GM18519 (cell line): ENCODE measurements around the gene CISTR.

Experiments
- ATAC-seq: cut with Tn5 transposase; IDR thresholded peaks from one replicate; pipeline ENCODE4 v1.9.1; 2021; ENCODE audit warnings: mild to moderate bottlenecking, moderate library complexity; ENCODE audit not compliant: unreplicated experiment, low FRiP score

Gene CISTR

GRCh38 chr12:53746592-53747092 is 5.1 kb downstream of the CISTR start:
- ATAC-seq = no peak

GRCh38 chr12:53744751-53745150 is 7.0 kb downstream of the CISTR start:
- ATAC-seq = no peak

GRCh38 chr12:53744130-53744441 is 7.7 kb downstream of the CISTR start:
- no peak for ATAC-seq

- no peak for ATAC-seq
Measured at GRCh38 chr12:53743266-53744129, 8.3 kb downstream of the CISTR start.

- no peak for ATAC-seq
Measured at GRCh38 chr12:53740130-53740491, 11.7 kb downstream of the CISTR start.

GRCh38 chr12:53739214-53740129 is 12.3 kb downstream of the CISTR start:
- ATAC-seq = no peak

- ATAC-seq = no peak
Measured at GRCh38 chr12:53738406-53739213, 13.2 kb downstream of the CISTR start.

GRCh38 chr12:53737951-53738405 is 13.8 kb downstream of the CISTR start:
- no peak for ATAC-seq

- no peak for ATAC-seq
Measured at GRCh38 chr12:53737093-53737808, 14.5 kb downstream of the CISTR start.

GRCh38 chr12:53736592-53736991 is 15.2 kb downstream of the CISTR start:
- no peak for ATAC-seq

- ATAC-seq = no peak
Measured at GRCh38 chr12:53735556-53735955, 16.2 kb downstream of the CISTR start.

GRCh38 chr12:53734425-53734824 is 17.4 kb downstream of the CISTR start:
- no peak for ATAC-seq

- no peak for ATAC-seq
Measured at GRCh38 chr12:53733807-53734200, 18.0 kb downstream of the CISTR start.

- ATAC-seq = no peak
Measured at GRCh38 chr12:53733051-53733806, 18.6 kb downstream of the CISTR start.

GRCh38 chr12:53729644-53730043 is 22.1 kb downstream of the CISTR start:
- ATAC-seq = no peak

GRCh38 chr12:53728206-53728605 is 23.6 kb downstream of the CISTR start:
- ATAC-seq = no peak

GRCh38 chr12:53727310-53728041 is 24.3 kb downstream of the CISTR start, which contains the start of gene CALCOCO1:
Gene CALCOCO1 (minus strand): TSS chr12:53727452. CDS start chr12:53725242, 2,210 bp downstream.
- ATAC-seq = peak; percentile 95

GRCh38 chr12:53726946-53727309 is 24.9 kb downstream of the CISTR start:
- no peak for ATAC-seq
